Neural progenitor cell (in vitro differentiated cells): ENCODE measurements around the gene KAZALD1.

Experiments
- CTCF ChIP-seq: fragments of 200-600 bp; sonication (generic); IDR thresholded peaks from 2 replicates; pipeline ENCODE4 v1.5.1; 2017; ENCODE audit warnings: antibody characterized with exemption, mild to moderate bottlenecking
- EZH2 ChIP-seq: fragments of 200-600 bp; sonication (generic); IDR thresholded peaks from 2 replicates; pipeline ENCODE4 v1.6.1; 2017; ENCODE audit warnings: antibody characterized with exemption, mild to moderate bottlenecking, moderate library complexity
- EZH2phosphoT487 ChIP-seq: fragments of 200-600 bp; sonication (generic); IDR thresholded peaks from 2 replicates; pipeline ENCODE4 v1.6.1; 2017; ENCODE audit warnings: antibody characterized with exemption

- no peak for TF ChIP-seq CTCF
- no peak for TF ChIP-seq EZH2
- TF ChIP-seq EZH2phosphoT487: no peak
These were observed 45.0 kb upstream of the KAZALD1 start for GRCh38 chr10:101016814-101017213.
